ENCODE data around the gene CLEC2L.

- TF ChIP-seq POLR2A (IDR thresholded peaks at IDR 0.05) (no peak), CTCF (IDR thresholded peaks at IDR 0.05) (no peak), EP300 (IDR thresholded peaks at IDR 0.05) (no peak)
Observed at GRCh38 chr7:139589474-139589873, 66.0 kb downstream of the CLEC2L start.

Measured in tibial nerve (tissue), 4 donors.